GM18907 (cell line): Measurements from ENCODE around the gene CUL2.
"Not testable (repeated sequence)": the region's sequence is repeated elsewhere in the genome, so short reads cannot be mapped to it uniquely, and the experiment has no call there.

Experiments used
- ATAC-seq: cut with Tn5 transposase; IDR thresholded peaks from one replicate; pipeline ENCODE4 v1.9.1; 2021; ENCODE audit warnings: mild to moderate bottlenecking, moderate library complexity; ENCODE audit not compliant: unreplicated experiment

CUL2 gene

DNA sequence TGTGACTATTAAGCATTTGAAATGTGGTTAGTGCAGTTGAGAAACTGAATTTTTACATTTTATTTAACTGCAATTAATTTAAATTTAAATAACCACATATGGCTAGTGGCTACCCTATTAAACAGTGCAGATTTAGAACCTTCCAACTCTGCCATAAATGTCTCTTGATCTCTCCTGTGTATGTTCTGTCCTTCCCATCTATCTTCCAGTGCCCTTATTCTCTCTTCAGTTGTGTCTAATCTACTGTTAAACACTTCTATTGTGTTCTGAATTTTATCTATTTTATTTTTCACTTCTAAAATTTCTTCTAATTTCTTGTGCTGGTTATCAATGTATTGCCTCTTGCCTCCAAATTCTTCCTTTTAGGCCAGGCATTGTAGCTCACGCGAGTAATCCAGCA lies 105.0 kb downstream of the CUL2 start:
- no peak for ATAC-seq

DNA sequence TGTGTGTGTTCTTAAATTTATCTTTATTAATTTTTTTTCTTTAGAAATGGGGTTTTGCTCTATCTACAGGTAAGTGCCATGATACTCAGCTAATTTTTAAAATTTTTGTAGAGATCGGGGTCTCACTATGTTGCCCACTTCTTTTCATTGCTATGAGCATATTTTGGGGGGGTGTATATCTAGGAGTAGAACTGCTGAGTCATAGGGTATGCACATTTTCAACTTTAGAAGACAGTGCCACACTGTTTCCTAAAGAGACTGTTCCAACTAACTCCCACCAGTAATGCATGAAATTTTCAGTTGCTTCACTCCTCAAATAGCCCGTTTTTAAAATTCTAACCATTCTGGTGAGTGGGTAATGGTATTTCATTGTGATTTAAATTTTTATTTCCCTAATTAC lies 108.3 kb downstream of the CUL2 start:
- no peak for ATAC-seq

DNA sequence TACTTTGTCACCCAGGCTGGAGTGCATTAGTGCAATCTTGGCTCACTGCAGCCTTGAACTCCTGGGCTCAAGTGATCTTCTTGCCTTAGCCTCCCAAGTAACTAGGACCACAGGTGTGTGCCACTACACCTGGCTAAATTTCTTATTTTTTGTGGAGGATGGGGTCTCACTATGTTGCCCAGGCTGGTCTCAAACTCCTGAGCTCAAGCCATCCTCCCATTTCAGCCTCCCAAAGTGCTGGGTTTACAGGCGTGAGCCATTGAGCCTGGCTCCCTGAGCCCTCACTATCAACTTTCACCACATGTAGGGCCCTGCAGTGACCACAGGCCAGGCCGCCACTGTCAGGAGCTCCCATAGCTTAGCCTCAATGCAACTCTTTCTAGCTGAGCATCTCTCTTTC lies 110.2 kb downstream of the CUL2 start:
- no peak for ATAC-seq

DNA sequence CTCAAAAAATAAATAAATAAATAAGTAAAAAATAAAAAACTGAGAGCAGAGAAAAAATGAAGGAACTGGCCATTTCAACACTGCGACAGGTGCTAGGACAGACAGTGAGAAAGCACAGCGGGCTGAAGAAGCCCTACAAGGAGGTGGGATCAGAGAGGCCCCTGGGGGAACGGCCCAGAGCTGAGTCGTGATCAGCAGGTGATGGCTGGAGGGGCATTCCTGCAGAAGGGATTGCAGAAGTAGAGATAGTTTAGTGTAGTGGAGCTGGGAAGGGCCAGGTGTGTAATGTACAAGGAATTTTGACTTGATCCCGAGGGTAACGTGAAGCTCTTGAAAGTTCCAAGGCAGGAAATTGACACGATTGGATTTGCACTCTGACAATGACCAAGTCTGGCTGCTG lies 112.1 kb downstream of the CUL2 start:
- no peak for ATAC-seq

DNA sequence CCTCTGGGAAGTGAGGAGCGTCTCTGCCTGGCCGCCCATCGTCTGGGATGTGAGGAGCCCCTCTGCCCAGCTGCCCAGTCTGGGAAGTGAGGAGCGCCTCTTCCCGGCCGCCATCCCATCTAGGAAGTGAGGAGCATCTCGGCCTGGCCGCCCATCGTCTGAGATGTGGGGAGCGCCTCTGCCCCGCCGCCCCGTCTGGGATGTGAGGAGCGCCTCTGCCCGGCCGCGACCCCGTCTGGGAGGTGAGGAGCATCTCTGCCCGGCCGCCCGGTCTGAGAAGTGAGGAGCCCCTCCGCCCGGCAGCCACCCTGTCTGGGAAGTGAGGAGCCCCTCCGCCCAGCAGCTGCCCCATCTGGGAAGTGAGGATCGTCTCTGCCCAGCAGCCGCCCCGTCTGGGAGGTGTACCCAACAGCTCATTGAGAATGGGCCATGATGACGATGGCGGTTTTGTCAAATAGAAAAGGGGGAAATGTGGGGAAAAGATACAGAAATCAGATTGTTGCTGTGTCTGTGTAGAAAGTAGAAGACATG lies 113.7 kb downstream of the CUL2 start:
- not testable (repeated sequence) for ATAC-seq

DNA sequence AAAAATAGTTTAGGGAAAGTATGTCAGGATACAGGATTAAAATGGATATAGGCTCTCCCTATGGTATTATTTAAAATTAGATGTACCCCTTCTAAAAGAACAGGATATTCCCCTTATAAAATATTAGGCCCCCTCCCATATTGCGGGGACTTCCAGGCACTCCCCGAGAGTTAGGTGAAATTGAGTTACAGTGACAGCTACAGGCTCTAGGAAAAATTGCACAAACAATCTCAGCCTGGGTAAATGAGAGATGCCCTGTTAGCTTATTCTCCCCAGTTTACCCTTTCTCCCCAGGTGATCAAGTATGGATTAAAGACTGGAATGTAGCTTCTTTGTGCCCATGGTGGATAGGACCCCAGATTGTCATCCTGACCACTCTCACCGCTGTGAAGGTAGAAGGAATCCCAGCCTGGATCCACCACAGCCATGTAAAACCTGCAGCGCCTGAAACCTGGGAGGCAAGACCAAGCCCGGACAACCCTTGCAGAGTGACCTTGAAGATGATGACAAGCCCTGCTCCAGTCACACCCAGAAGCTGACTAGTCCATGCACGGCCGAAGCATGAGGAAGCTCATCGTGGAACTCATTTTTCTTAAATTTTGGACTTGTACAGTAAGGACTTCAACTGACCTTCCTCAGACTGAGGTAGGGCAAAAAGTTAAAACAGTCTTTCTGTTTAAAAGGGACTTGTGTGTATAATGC lies 115.6 kb downstream of the CUL2 start:
- ATAC-seq: not testable (repeated sequence)

DNA sequence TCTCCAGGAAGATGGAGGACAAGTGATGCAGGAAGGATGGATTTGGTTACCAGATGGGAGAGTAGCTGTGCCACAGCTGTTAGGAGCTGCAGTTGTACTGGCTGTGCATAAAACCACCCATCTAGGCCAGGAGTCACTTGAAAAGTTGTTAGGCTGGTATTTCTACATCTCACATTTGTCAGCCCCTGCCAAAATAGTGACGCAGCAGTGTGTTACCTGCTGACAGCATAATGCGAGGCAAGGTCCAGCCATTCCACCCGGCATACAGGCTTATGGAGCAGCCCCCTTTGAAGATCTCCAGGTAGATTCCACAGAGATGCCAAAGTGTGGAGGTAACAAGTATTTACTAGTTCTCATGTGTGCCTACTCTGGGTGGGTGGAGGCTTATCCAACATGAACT lies 116.4 kb downstream of the CUL2 start:
- ATAC-seq: not testable (repeated sequence)

DNA sequence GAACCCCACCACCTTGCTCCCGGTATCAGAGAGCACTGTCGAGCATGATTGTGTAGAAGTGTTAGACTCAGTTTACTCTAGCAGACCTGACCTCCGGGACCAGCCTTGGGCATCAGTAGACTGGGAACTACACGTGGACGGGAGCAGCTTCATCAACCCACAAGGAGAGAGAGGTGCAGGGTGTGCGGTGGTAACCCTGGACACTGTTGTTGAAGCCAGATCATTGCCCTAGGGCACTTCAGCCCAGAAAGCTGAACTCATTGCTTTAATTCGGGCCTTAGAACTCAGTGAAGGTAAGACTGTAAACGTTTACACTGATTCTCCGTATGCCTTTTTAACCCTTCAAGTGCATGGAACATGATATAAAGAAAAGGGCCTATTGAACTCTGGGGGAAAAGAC lies 117.0 kb downstream of the CUL2 start:
- not testable (repeated sequence) for ATAC-seq

DNA sequence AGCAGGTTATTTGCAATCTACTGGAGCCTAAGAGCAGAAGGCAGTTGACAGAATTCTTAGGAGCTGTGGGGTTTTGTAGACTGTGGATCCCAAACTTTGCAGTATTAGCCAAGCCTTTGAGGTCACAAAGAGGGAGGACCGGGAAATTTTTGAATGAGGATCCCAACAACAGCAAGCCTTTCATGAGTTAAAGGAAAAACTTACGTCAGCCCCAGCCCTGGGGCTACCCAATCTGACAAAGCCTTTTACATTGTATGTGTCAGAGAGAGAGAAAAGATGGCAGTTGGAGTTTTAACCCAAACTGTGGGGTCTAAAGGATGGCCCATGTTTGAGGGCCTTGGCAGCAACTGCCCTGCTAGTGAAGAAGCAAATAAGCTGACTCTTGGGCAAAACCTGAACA lies 117.5 kb downstream of the CUL2 start:
- ATAC-seq: not testable (repeated sequence)

DNA sequence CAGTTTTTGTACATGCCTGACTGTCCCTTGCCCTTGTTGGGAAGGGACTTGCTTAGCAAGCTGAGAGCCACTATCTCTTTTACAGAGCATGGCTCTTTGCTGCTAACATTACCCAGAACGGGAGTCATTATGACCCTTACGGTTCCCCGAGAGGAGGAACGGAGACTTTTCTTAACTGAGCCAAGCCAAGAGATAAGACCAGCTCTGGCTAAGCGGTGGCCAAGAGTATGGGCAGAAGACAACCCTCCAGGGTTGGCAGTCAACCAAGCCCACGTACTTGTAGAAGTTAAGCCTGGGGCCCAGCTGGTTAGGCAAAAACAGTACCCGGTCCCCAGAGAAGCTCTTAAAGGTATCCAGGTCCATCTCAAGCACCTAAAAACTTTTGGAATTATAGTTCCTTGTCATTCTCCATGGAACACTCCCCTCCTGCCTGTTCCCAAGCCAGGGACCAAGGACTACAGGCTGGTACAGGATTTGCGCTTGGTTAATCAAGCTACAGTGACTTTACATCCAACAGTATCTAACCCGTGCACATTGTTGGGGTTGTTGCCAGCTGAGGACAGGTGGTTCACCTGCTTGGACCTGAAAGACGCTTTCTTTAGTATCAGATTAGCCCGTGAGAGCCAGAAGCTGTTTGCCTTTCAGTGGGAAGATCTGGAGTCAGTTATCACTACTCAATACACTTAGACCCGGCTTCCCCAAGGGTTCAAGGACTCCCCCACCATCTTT lies 118.4 kb downstream of the CUL2 start:
- not testable (repeated sequence) for ATAC-seq

DNA sequence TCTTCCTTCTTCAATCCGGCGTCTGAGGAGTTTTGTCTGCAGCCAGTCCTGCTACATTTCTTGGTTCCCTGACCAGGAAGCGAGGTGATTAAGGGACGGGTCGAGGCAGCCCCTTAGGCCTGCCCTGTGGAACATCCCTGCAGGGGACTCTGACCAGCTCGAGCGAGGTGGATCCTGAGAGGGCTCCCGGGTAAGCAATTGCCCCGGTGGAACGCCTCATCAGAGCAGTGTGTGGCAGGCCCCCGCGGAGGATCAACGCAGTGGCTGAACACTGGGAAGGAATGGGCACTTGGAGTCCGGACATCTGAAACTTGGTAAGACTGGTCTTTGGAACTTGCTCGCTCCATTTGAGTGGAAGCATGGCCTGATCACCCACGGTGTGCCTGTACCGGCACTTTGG lies 121.0 kb downstream of the CUL2 start:
- ATAC-seq: no peak

DNA sequence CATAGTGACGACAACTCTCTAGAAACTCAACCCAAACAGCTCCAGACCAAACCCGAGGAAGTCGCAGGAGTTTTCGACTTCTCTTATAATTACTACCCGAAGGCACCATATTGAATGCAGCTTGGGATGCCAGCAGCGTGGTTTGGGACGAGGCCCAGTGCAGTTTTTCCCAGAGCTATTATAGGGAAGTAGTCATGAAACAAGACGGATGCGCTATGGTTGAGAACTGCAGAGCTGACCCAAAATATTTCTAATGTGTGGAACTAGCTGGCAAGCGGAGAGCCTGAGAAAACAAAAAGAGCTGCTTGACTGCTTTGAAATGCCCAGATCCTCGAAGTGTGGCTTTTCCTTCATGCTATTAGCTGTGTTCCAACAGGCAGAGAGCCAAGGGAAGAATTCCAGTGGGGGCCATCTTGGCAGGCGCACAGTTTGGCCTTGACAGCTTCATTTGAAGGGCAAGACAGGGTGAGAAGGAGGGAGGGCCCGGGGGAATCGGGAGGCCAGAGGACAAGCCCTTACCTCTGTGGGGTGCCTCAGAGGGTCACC lies 122.7 kb downstream of the CUL2 start:
- ATAC-seq: no peak

DNA sequence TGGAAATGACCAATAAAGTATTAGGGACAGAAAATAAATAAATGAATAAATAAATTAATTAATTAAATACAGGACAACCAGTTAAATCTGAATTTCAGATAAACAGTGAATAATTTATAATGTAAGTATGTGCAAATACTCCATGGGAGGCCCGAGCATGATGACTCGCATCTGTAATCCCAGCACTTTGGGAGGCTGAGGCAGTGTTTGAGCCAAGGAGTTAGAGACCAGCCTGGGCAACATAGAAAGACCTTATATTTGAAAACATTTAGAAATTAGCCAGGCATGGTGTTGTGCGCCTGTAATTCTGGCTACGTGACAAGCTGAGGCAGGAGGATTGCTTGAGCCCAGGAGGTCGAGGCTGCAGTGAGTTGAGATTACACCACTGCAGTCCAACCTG lies 123.7 kb downstream of the CUL2 start:
- ATAC-seq: no peak

DNA sequence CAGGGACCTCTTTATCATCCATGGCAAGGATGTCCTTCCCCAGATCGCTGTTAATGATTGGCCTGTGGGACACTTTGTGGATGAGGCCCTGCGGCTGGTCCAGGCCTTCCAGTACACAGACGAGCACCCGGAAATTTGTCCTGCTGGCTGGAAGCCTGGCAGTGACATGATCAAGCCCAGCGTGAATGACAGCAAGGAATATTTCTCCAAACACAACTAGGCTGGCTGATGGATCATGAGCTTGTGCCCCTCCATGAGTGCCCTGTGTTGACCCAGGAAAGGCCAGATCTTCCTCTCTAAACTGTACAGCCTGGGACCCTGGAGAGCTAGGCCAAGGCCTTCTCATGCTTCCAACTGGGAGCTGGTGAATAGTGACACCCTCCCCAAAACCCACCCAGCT lies 124.1 kb downstream of the CUL2 start:
- ATAC-seq: no peak

DNA sequence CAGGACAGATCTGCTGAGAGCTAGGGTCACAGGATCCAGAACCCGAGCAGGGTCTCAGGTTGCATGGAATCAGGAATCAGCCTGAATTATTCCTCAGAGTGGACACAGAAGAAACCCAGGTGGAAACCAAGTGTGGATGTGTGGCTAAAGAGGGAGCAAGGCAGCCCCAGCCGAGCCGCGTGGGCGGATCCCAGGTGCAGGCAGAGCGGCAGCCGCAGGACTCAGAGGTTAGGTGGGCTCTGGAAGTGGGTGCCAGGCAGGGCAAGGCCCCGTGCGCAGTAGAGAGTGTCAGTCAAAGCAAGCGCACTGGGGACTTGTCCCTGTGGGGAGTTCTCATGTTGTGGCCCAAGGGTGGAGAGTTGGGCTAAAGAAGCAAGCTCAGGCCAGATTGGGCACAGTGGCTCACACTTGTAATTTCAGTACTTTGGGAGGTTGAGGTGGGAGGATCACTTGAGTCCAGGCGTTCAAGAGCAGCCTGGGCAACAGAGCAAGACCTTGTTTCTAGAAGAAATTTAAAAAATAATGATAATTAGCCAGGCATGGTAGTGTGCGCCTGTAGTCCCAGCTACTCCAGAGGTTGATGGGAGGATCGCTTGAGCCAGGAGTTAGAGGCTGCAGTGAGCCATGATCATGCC lies 125.9 kb downstream of the CUL2 start:
- ATAC-seq: no peak

DNA sequence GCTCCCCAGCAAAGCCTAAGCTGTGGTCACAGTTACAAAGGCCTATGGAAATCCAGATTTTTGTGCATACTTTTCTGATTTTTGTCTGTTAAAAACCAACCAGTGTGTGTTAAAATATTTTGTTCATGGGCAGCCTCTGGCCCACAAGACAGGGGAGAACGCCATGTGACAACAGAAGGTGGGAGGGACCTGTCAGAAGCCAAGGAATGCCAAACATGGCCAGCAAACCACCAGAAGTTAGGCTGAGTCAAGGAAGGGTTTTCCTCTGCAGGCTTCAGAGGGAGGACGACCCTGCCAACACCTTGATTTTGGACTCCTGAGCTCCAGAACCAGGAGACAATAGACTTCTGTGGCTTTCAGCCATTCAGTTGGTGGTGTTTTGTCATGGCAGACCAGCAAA lies 127.3 kb downstream of the CUL2 start:
- ATAC-seq: no peak

DNA sequence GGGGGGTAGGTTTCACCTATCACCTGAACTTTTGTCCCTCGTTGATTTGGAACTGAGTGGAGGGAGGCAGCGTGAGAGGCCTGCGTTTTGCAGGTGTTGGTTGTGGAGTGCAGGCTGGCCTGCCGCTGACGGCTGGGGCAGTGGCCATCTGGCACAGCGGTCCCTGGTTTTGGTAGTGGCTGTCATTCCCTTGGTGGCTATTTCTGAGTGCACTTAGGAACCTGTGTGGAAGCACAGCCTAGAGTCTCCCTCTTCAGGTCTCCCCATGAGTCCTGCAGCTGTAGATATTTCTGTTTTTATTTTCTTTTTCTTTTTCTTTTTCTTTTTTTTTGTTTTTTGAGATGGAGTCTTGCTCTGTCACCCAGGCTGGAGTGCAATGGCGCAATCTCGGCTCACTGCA lies 129.2 kb downstream of the CUL2 start:
- ATAC-seq: no peak

DNA sequence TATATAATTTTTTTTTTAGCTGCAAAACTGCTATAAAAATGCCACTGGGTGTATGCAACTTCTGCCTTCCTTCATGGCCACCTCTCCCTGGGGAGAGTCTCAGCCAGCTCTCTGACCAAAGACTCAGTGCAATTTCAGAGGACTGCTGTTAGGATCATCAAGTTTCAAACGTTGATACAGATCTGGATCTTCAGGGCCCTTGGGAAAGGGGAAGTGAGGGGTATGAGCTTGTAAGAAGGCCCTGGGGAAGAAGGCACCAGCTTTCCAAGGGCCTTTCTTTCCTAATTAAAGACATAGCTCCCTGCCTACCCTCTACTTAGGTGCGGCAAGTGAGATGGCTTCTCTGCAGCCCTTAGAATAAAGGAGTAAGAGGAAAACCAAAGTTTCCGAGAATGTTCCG lies 130.4 kb downstream of the CUL2 start:
- no peak for ATAC-seq

DNA sequence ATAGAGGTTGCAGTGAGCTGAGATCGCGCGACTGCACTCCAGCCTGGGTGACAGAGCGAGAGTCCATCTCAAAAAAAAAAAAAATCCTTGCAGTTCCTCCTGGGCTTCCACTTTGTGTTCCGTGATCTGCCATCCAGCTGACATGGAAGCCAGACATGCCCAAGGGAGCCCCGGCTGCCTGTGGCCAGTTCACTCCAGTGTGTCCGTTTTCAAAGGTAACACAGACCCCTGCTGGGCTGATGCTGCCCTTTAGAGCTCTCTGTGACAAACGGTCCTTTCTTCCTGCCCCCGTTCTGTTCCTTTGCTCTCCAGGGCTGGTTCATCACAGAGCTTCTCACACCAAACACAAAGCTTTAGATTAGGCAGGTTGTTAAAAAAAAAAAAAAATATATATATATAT lies 130.8 kb downstream of the CUL2 start:
- ATAC-seq: no peak
